Thymus (tissue), 11 donors: ENCODE measurements around the gene FBXW8. TPM values are rescaled to one million over a fixed set of nuclear protein-coding genes. Genes with fewer than 3 reads are reported as not detected.

ENCODE experiments used
- DNase-seq, 9 donors: peaks; one replicate each; pipeline ENCODE4 v3.0.0-alpha.2; 2013; ENCODE audit warnings: low spot score in 9 of 9, low read depth in 6 of 9, missing footprints in 1 of 9
- H3K27ac ChIP-seq, 2 donors: one replicate each; pipeline ENCODE4 v1.5.1; 2013; ENCODE audit warnings: control low read depth in 1 of 2, low read depth in 1 of 2, low read length in 1 of 2, mild to moderate bottlenecking in 1 of 2, moderate library complexity in 1 of 2
- H3K27me3 ChIP-seq, 2 donors: one replicate each; pipeline ENCODE4 v1.5.1; 2013; ENCODE audit warnings: low read length in 1 of 2; ENCODE audit not compliant: control insufficient read depth in 2 of 2, insufficient read depth in 1 of 2
- H3K36me3 ChIP-seq, 2 donors: one replicate each; pipeline ENCODE4 v1.5.1; 2013; ENCODE audit warnings: low read length in 1 of 2, mild to moderate bottlenecking in 1 of 2, moderate library complexity in 1 of 2; ENCODE audit not compliant: control insufficient read depth in 2 of 2, insufficient read depth in 2 of 2
- H3K4me1 ChIP-seq, 2 donors: one replicate each; pipeline ENCODE4 v1.5.1; 2013; ENCODE audit warnings: low read length in 2 of 2; ENCODE audit not compliant: control insufficient read depth in 2 of 2, insufficient read depth in 2 of 2
- H3K4me3 ChIP-seq, 2 donors: one replicate each; pipeline ENCODE4 v1.5.1; 2013; ENCODE audit warnings: low read length in 2 of 2, control low read depth in 1 of 2, mild to moderate bottlenecking in 1 of 2
- H3K9me3 ChIP-seq, 2 donors: one replicate each; pipeline ENCODE4 v1.5.1; 2013; ENCODE audit warnings: low read length in 1 of 2, mild to moderate bottlenecking in 1 of 2; ENCODE audit not compliant: control insufficient read depth in 2 of 2, insufficient read depth in 1 of 2
- WGBS: extraction: QIAGEN DNeasy Blood & Tissue Kit; methylation state at CpG from one replicate; pipeline ENCODE4 v1.1.7; 2013; 5-methylcytosine and 5-hydroxymethylcytosine counted together
- polyA plus RNA-seq: library from polyadenylated mRNA; stranded (reverse); fragments of 200-250 nt; gene quantifications from one replicate; pipeline ENCODE4 v1.2.3, GENCODE V29; 2013
- total RNA-seq: library from RNA; stranded (reverse); fragments of 120-200 nt; gene quantifications from one replicate; pipeline ENCODE4 v1.2.4, GENCODE V29; 2013
- donor health status: healthy.

The FBXW8 gene
- total and polyA plus RNA-seq, 2 donors = 4.5 to 6.0 TPM

- Histone ChIP-seq H3K4me1 (peaks cover 0 to 14% of the 10 kb centered on the region in 2 donors), H3K36me3 (peaks cover 0 to 4% of the 10 kb centered on the region in 2 donors), H3K9me3 (no peaks in the 10 kb centered on the region), H3K4me3 (no peak overlapping the region), H3K27me3 (no peaks in the 10 kb centered on the region), H3K27ac (no peak overlapping the region)
- DNase-seq = no peak
Observed at GRCh38 chr12:116916122-116916521, 5.4 kb downstream of the FBXW8 start.

DNA sequence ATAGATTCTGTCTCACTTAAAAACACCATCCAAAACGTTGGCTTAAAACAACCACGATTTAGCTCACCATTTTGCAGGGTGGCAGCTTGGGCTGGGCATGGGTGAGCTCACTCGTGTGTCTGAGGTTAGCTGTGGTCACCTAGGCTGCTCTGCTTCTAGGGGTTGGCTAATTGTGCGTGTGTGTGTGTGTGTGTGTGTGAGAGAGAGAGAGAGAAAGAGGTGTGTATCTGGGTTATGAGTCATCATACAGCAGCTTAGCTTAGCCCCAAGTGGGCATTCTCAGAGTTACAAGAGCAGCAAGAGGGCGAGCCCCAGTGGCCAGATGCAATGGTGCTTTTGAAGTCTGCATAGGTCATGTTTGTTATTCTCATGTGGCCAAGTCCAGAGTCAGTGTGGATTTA lies 6.0 kb downstream of the FBXW8 start:
- H3K9me3 ChIP-seq = no peaks in the 10 kb centered on the region
- peaks cover 0 to 4% of the 10 kb centered on the region in 2 donors for H3K36me3 ChIP-seq
- H3K4me1 ChIP-seq = peaks cover 0 to 11% of the 10 kb centered on the region in 2 donors
- DNase-seq = no peak
- H3K4me3 ChIP-seq = no peak overlapping the region
- WGBS = 77% methylated on average over 5 of the region's 5 CpGs
- no peak overlapping the region for H3K27ac ChIP-seq
- no peaks in the 10 kb centered on the region for H3K27me3 ChIP-seq

DNA sequence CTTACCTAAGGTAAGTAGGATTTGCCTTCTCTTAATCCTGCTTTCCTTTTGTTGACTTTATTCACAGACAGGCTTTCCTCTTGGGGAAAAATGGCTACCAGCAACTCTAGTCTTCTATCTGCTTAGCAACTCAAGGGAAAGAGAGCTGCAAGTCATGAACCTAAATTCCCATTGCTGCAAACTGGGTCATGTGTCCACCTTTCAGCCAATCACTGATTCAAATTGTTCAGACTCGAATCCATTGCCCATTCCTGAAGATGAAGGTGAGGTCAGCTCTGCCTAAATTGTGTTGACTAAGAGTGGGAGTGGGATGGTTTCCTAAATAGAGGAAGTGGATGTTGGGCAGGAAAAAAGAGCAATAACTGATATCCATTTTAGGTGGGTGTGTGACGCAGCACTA lies 7.7 kb downstream of the FBXW8 start:
- H3K4me1 ChIP-seq = peaks cover 0 to 11% of the 10 kb centered on the region in 2 donors
- no peak overlapping the region for H3K27ac ChIP-seq
- H3K36me3 ChIP-seq = peaks cover 0 to 4% of the 10 kb centered on the region in 2 donors
- H3K9me3 ChIP-seq = no peaks in the 10 kb centered on the region
- DNase-seq = no peak
- no peak overlapping the region for H3K4me3 ChIP-seq
- WGBS = 98% methylated on average over 2 of the region's 2 CpGs
- no peaks in the 10 kb centered on the region for H3K27me3 ChIP-seq

- peak in 1 of 9 donors; percentile 32 for DNase-seq
- Histone ChIP-seq H3K27ac (no peak overlapping the region), H3K36me3 (peaks cover 0 to 4% of the 10 kb centered on the region in 2 donors), H3K4me1 (peaks cover 0 to 11% of the 10 kb centered on the region in 2 donors), H3K4me3 (no peak overlapping the region), H3K9me3 (no peaks in the 10 kb centered on the region), H3K27me3 (no peaks in the 10 kb centered on the region)
- WGBS = 42% methylated on average over 4 of the region's 4 CpGs
Observed at GRCh38 chr12:116919247-116919661, 8.5 kb downstream of the FBXW8 start.

GRCh38 chr12:116919706-116920485 lies 9.1 kb downstream of the FBXW8 start:
- WGBS = 86% methylated on average over 6 of the region's 6 CpGs
- Histone ChIP-seq H3K27ac (no peak overlapping the region), H3K4me3 (no peak overlapping the region), H3K4me1 (peaks cover 6 to 15% of the 10 kb centered on the region in 2 donors), H3K27me3 (no peaks in the 10 kb centered on the region), H3K9me3 (no peaks in the 10 kb centered on the region), H3K36me3 (peaks cover 0 to 3% of the 10 kb centered on the region in 2 donors)
- no peak for DNase-seq

- no peak overlapping the region for H3K4me3 ChIP-seq
- H3K27me3 ChIP-seq = no peaks in the 10 kb centered on the region
- peaks cover 8 to 18% of the 10 kb centered on the region in 2 donors for H3K4me1 ChIP-seq
- no peaks in the 10 kb centered on the region for H3K9me3 ChIP-seq
- 82% methylated on average over 3 of the region's 3 CpGs for WGBS
- no peak overlapping the region for H3K27ac ChIP-seq
- H3K36me3 ChIP-seq = no peaks in the 10 kb centered on the region
- DNase-seq = no peak
Observed at GRCh38 chr12:116920939-116921338, 10.2 kb downstream of the FBXW8 start.

DNA sequence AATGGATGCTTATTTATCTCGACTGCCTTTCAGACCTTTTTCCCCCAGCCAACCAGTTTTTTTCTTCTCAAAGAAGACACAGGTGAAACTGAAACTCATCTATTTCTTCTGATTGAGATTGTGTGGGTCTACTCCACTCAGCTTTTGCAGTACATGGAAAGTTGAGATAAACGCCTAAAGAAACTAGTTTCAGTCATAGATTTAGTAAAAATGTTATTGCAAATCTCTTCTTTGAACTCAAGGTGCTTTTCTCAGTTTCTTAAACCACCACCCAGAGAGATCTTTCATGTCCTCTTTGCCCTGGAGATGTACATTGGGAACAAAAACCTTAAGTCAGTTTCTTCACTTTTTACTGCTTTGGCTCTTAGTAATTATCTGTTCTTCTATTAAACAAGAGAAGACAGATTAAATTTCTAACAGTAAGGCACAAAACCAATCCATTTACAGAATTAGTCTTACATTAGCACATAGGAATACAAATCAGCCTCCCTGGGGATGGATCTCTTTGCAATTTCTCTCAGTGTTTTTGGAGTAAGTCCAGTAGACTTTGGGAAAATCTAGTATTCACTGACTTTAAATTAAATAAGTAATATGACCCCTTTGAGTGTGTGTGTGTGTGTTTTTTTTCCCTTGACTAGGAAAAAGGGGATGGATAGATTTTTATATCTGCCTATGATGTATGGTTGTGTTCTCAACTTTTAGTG lies 11.6 kb downstream of the FBXW8 start:
- H3K4me3 ChIP-seq = no peak overlapping the region
- H3K4me1 ChIP-seq = peaks cover 8 to 18% of the 10 kb centered on the region in 2 donors
- H3K9me3 ChIP-seq = no peaks in the 10 kb centered on the region
- H3K36me3 ChIP-seq = no peaks in the 10 kb centered on the region
- no peaks in the 10 kb centered on the region for H3K27me3 ChIP-seq
- H3K27ac ChIP-seq = no peak overlapping the region
- WGBS = 89% methylated on average over 2 of the region's 2 CpGs
- DNase-seq = peak in 1 of 9 donors; percentile 22

GRCh38 chr12:116924558-116925453 lies 14.1 kb downstream of the FBXW8 start:
- 58% methylated on average over 5 of the region's 5 CpGs for WGBS
- H3K27ac ChIP-seq = no peak overlapping the region
- H3K9me3 ChIP-seq = no peaks in the 10 kb centered on the region
- H3K4me3 ChIP-seq = no peak overlapping the region
- H3K36me3 ChIP-seq = peaks cover 0 to 2% of the 10 kb centered on the region in 2 donors
- H3K4me1 ChIP-seq = peaks cover 8 to 13% of the 10 kb centered on the region in 2 donors
- peak in 8 of 9 donors; percentile 17 to 82 (median 38) for DNase-seq
- H3K27me3 ChIP-seq = no peaks in the 10 kb centered on the region
